Tibial artery (tissue), 4 donors: Measurements from ENCODE around the gene DGCR2.
"Not testable (repeated sequence)": the region's sequence is repeated elsewhere in the genome, so short reads cannot be mapped to it uniquely, and the experiment has no call there.

Experiments
- DNase-seq, 2 donors: peaks; one replicate each; pipeline ENCODE4 v3.0.0-alpha.2; 2019
- H3K27ac ChIP-seq, 2 donors: fragments of 200-600 bp; sonication (generic) in 1 of 2; 1 replicate in 1 of 2; 2 replicates in 1 of 2; pipeline ENCODE4 v1.5.1; 2018 to 2019; ENCODE audit warnings: mild to moderate bottlenecking in 1 of 2
- H3K27me3 ChIP-seq, 2 donors: fragments of 200-600 bp; sonication (generic) in 1 of 2; one replicate each; pipeline versions ENCODE4 v1.5.1 to v1.6.0; 2016 to 2019
- H3K36me3 ChIP-seq, 3 donors: fragments of 200-600 bp; sonication (generic) in 2 of 3; one replicate each; pipeline ENCODE4 v1.5.1; 2016 to 2019; ENCODE audit warnings: mild to moderate bottlenecking in 2 of 3
- H3K4me1 ChIP-seq, 4 donors: fragments of 200-600 bp; sonication (generic) in 2 of 4; 1 replicate in 3 of 4; 2 replicates in 1 of 4; pipeline ENCODE4 v1.5.1; 2016 to 2019
- H3K4me3 ChIP-seq, 2 donors: fragments of 200-600 bp; sonication (generic) in 1 of 2; 1 replicate in 1 of 2; 2 replicates in 1 of 2; pipeline ENCODE4 v1.5.1; 2018 to 2019; ENCODE audit warnings: mild to moderate bottlenecking in 2 of 2
- H3K9me3 ChIP-seq, 3 donors: fragments of 200-600 bp; sonication (generic) in 1 of 3; one replicate each; pipeline ENCODE4 v1.5.1; 2016 to 2019
- CTCF ChIP-seq, 2 experiments: fragments of 200-600 bp in 1 of 2; fragments of 450-650 bp in 1 of 2; IDR thresholded peaks; one replicate each; pipeline ENCODE4 v1.5.1; 2017 to 2019; ENCODE audit warnings: antibody characterized with exemption in 2 of 2, mild to moderate bottlenecking in 1 of 2, moderate library complexity in 1 of 2
- intact Hi-C: fragments of 100-400 bp; cut with DNase I; formaldehyde crosslinking; loops from one replicate; pipeline ENCODE4 v1.15.0; 2023; ENCODE audit warnings: low total_unique reads

Gene DGCR2

DNA sequence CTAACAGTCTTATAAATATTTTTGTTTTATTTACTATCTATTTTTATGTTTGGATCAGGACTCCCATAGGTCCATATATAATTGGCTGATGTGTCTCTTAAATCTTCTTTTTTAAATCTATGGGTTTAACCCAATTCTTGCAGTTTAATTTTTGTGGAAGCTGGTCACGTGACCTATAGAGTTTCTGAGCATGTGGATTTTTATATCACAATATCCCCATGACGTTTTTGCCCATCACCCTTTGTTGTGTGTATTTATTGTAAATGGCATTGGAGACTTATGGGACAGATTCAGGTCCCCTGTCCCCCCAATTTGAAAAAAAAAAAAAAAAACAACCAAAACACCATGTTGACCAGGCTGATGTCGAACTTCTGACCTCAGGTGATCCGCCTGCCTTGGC lies 107.3 kb downstream of the DGCR2 start:
- DNase-seq: no peak
- Histone ChIP-seq H3K27ac (no peak overlapping the region), H3K36me3 (no peaks in the 10 kb centered on the region), H3K27me3 (peaks cover 0 to 24% of the 10 kb centered on the region in 2 donors), H3K4me3 (no peak overlapping the region), H3K9me3 (no peaks in the 10 kb centered on the region), H3K4me1 (no peaks in the 10 kb centered on the region)
- TF ChIP-seq CTCF (IDR thresholded peaks at IDR 0.05): no peak
- intact Hi-C loops: no loop called here

- H3K27ac ChIP-seq, H3K4me3 ChIP-seq, H3K9me3 ChIP-seq, DNase-seq, H3K36me3 ChIP-seq, H3K4me1 ChIP-seq, intact Hi-C loops: not testable (repeated sequence)
- H3K27me3 ChIP-seq: peaks cover 0 to 25% of the 10 kb centered on the region in 2 donors
Observed at GRCh38 chr22:19013881-19014598, 108.2 kb downstream of the DGCR2 start.

GRCh38 chr22:19013411-19013810 lies 108.8 kb downstream of the DGCR2 start:
- intact Hi-C loops, H3K4me3 ChIP-seq, H3K36me3 ChIP-seq, H3K27ac ChIP-seq, H3K9me3 ChIP-seq, DNase-seq, H3K4me1 ChIP-seq: not testable (repeated sequence)
- peaks cover 0 to 20% of the 10 kb centered on the region in 2 donors for H3K27me3 ChIP-seq

- H3K9me3 ChIP-seq: no peaks in the 10 kb centered on the region
- DNase-seq: no peak
- no peaks in the 10 kb centered on the region for H3K4me1 ChIP-seq
- no peak overlapping the region for H3K27ac ChIP-seq
- no peak for TF ChIP-seq CTCF (IDR thresholded peaks at IDR 0.05)
- H3K27me3 ChIP-seq: peaks cover 0 to 15% of the 10 kb centered on the region in 2 donors
- H3K4me3 ChIP-seq: no peak overlapping the region
- intact Hi-C loops: no loop called here
- H3K36me3 ChIP-seq: no peaks in the 10 kb centered on the region
Observed at GRCh38 chr22:19012308-19012986, 109.8 kb downstream of the DGCR2 start.

DNA sequence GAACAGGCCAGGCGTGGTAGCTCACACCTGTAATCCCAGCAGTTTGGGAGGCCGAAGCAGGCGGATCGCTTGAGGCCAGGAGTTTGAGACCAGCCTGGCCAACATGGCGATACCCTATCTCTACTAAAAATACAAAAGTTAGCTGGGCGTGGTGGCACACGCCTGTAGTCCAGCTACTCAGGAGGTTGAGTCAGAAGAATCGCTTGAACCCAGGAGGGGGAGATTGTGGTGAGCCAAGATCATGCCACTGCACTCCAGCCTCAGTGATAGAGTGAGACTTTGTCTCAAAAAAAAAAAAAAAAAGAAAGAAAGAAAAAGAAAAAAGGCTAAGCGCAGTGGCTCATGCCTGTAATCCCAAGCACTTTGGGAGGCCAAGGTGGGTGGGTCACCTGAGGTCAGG lies 110.6 kb downstream of the DGCR2 start:
- peaks cover 0 to 15% of the 10 kb centered on the region in 2 donors for H3K27me3 ChIP-seq
- intact Hi-C loops, H3K4me1 ChIP-seq, H3K9me3 ChIP-seq, H3K4me3 ChIP-seq, H3K27ac ChIP-seq, H3K36me3 ChIP-seq, DNase-seq: not testable (repeated sequence)

GRCh38 chr22:19011075-19011474 lies 111.1 kb downstream of the DGCR2 start:
- H3K27me3 ChIP-seq: peaks cover 0 to 12% of the 10 kb centered on the region in 2 donors
- intact Hi-C loops: no loop called here
- no peaks in the 10 kb centered on the region for H3K4me1 ChIP-seq
- no peaks in the 10 kb centered on the region for H3K36me3 ChIP-seq
- no peaks in the 10 kb centered on the region for H3K9me3 ChIP-seq
- H3K4me3 ChIP-seq: no peak overlapping the region
- no peak for TF ChIP-seq CTCF (IDR thresholded peaks at IDR 0.05)
- no peak for DNase-seq
- H3K27ac ChIP-seq: no peak overlapping the region

DNA sequence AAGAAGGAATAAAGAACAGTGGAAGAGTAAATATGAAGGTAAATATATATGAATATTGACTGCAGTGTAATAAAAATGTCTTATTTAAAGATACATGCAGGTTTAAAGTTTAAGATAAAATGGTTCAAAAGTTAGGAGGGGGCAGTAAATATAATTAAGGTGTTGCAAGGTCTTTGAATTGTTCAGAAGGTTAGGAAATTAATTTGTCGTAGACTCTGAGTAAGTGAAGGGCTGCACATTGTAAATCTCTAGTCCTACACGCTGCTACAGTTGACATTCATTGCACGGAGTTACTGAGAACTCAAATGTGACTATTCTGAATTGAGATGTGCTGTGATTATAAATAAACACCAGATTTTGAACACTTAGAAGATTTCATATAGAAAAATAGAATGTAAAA lies 116.3 kb downstream of the DGCR2 start:
- intact Hi-C loops: no loop called here

More for the DNA sequence above, 116.3 kb downstream of the DGCR2 start:
- no peaks in the 10 kb centered on the region for H3K4me1 ChIP-seq
- H3K4me3 ChIP-seq: no peak overlapping the region
- H3K36me3 ChIP-seq: no peaks in the 10 kb centered on the region
- TF ChIP-seq CTCF (IDR thresholded peaks at IDR 0.05): no peak
- H3K27me3 ChIP-seq: peaks cover 0 to 21% of the 10 kb centered on the region in 2 donors
- no peak overlapping the region for H3K27ac ChIP-seq
- DNase-seq: no peak
- no peaks in the 10 kb centered on the region for H3K9me3 ChIP-seq
